GM18498 (cell line): ENCODE measurements around the gene MRPL18.
A peak's percentile ranks its signal among the peaks of the same experiment; 100 is the strongest.
"Not testable (repeated sequence)": the region's sequence is repeated elsewhere in the genome, so short reads cannot be mapped to it uniquely, and the experiment has no call there.

Experiments
- ATAC-seq: cut with Tn5 transposase; IDR thresholded peaks from one replicate; pipeline ENCODE4 v1.9.1; 2021; ENCODE audit warnings: mild to moderate bottlenecking, moderate library complexity; ENCODE audit not compliant: unreplicated experiment

Gene MRPL18

GRCh38 chr6:159815410-159815809, 25.1 kb downstream of the MRPL18 start:
- ATAC-seq = no peak

DNA sequence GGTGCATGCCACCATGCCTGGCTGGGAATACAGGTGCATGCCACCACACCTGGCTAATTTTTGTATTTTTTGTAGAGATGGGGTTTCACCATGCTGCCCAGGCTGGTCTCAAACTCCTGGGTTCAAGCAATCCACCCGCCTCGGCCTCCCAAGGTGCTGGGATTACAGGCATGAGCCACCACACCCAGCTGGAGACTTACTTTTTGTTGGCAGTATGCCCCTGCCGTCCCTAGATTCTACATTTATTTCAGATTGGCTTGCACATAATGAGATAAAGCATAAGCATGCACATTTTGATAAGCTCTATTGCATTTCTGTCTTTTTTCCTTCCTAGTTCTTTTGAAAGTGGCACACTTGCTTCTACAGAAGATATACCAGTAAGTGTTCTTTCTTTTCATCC, 26.5 kb downstream of the MRPL18 start:
- ATAC-seq = not testable (repeated sequence)

- no peak for ATAC-seq
Measured at GRCh38 chr6:159817951-159818739, 27.9 kb downstream of the MRPL18 start.

DNA sequence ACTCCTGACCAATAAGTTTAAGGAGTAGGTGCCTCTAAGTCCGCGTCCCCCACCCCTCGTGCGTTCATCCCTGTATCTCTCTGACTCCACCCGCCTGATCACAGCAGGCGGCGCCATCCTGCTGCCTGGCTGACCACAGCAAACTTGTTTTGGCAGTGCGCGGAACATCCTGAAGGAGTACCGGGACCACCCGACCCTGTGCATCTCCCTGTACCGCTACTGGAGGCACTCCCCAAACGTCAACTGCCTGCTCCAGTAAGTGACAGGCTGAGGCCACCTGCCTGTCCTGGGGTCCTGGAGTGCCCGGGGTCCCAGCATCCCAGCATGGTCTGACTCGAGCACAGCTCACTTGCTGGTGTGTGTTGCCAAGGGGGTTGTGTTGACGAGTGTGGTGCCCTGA, 28.8 kb downstream of the MRPL18 start:
- ATAC-seq = no peak

DNA sequence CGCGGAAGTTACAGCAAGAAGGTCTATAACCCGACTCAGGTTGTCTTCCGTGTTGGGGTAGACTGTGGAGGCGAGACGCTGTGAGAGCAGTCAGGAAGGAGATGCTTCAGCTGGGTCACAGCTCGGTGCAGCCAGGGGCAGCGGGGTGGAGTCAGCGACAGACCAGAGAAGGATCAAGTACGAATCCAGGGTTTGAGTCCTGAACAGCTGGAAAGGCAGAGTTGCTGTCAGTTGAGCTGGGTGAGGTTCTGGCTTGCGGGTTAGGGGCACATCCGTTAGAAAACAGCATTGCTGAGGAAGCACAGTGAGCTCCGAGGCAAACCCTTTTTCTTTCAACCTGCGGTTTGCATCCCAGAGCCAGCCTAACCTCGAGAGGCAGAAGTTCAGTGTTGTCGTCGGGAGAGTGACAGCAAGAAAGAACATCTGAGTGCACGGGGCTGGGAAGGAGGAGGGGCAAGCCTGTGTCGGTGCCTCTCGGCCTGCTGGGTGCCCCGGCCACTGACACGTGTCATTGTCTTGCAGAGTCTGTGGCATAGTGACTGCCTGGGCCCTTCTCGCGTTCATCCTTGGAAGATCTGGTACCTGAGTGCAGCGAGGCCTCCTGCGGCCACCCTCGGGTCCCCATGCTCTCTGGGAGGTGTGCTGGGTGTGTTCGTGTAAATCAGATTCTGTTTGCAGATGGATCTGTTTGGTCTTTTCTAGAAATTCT, 29.8 kb downstream of the MRPL18 start:
- ATAC-seq = peak; percentile 66

DNA sequence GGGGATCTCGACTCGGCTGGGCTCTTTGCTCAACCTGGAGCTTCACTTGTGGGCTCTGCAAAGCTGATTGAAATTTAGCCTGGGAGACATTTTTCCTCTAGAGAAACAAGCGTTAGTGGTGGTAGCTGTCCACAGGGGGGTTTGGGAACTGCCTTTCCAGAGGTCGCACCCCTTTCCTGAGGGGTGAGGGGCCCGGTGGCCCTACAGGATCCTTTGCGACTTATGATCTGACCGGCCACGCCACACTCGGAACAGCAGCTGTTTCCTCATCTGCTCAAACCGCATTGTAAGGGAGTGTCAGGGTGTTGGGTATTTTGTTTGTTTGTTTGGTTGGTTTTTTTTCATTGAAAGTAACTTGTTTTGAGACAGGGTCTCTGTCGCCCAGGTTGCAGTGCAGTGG, 30.9 kb downstream of the MRPL18 start:
- no peak for ATAC-seq

DNA sequence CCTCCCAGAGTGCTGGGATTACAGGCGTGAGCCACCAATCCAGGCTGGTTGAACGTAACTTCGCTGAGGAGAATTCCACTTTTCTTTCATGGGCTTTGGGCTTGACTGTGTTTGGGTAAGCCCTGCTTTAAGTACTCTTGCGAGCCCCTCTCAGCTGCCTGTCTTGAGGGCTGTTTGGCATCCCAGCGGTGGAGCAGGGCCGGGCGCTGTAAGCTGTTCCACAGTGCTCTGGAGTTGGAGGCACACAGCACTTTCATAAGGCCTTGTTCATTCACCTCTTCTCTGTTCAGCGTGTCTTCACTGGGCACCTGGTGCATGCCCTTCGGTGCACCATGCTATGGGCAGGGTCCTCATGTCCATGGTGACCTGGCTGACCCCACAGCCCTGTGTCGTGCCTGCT, 31.5 kb downstream of the MRPL18 start:
- no peak for ATAC-seq

DNA sequence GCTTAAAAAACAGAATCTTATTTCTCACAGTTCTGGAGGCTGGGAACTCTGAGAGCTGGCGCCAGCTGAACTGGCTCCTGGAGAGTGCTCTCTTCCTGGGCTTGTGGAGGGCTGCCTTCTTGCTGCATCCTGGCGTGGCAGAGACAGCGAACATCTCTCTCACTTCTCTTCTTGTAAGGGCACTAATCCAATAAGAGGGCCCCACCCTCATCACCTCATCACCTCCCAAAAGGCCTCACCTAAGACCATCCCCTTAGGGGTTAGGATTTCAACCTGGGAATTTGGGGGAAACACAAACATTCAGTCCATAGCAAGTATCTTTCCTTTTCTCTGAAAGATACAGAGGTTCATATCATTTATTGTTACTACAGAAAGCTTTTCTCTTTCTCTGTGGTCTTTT, 33.7 kb downstream of the MRPL18 start:
- no peak for ATAC-seq

DNA sequence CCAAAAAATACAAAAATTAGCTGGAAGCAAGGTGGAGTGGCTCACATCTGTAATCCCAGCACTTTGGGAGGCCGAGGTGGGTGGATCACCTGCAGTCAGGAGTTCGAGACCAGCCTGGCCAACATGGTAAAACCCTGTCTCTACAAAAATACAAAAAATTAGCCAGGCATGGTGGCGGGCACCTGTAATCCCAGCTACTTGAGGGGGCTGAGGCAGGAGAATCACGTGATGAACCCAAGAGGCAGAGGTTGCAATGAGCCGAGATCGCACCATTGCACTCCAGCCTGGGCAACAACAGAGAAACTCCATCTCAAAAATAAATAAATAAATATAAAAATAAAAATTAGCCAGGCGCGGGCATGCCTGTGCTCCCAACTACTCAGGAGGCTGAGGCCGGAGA, 34.4 kb downstream of the MRPL18 start:
- not testable (repeated sequence) for ATAC-seq

GRCh38 chr6:159826004-159826403, 35.7 kb downstream of the MRPL18 start:
- no peak for ATAC-seq

DNA sequence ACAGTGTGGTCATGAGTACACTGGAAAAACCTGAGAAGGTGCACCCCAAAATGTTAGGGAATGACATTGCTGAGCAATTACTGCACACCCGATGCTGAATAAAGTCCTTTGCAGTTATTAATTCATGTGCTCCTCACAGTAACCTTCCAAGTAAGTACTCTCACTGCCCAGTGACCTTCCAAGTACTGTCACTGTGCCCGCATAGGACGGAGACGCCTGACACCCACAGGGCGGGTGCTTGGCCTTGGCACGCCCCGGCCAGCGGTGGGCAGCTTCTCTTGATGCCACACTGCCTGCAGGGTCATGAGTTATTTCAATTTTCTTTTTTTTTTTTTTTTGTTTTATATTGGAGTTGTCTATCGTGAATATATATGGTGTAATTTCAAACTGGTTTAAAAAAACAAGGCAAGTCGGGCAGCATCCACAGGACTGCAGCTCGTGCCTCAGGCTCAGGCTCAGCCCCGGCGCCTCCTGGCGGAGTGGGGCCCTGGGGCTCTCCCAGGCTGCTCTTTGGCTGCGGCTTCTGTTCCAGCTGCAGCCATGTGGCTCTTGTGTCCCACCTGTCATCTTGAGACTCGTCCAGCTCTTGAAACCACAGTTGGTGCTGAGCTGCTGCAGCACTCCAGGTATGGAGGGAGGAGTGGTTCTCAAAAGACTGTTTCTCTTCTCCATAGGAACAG, 36.8 kb downstream of the MRPL18 start:
- no peak for ATAC-seq

- no peak for ATAC-seq
Measured at GRCh38 chr6:159828074-159828473, 37.8 kb downstream of the MRPL18 start.

DNA sequence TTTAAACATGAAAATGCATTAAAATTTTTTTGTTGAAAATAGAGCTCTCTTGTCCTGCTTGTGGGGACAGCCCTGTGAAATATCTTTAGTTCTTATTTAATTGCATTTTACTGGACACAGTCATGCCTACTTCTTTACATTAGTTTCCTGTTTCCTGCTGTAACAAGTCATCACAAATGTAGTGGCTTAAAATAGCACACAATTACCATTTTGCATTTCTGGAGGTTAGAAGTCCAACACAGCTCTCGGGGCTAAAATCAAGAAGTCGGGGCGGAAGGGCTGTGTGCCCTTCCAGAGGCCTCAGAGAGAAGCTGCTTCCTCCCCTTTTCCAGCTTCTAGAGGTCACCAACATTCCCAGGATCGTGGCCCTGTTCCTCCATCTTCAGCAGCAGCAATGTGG, 39.3 kb downstream of the MRPL18 start:
- ATAC-seq = no peak

GRCh38 chr6:159830501-159831372, 40.5 kb downstream of the MRPL18 start:
- ATAC-seq = no peak

- ATAC-seq = no peak
Measured at GRCh38 chr6:159831373-159831679, 41.1 kb downstream of the MRPL18 start.

DNA sequence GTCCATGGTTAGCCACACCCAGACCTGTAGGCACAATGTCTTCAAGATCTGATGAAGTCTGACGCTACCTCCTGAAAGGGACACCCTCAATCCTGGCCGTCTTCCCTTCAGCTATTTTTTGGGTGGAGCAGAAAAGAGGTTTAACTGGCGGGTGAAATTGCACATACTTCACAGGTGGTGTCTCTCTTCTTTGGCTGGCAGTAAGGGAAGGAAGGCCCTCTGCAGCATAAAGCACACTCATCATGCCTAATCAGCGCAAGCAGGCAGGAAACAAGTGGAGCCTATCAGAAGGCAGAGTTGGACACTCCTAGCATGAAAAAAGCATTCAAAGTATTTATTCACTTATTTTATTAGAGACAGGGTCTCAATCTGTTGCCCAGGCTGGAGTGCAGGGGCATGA, 42.7 kb downstream of the MRPL18 start:
- ATAC-seq = no peak

GRCh38 chr6:159833556-159833955, 43.3 kb downstream of the MRPL18 start:
- ATAC-seq = no peak

GRCh38 chr6:159833997-159834603, 43.8 kb downstream of the MRPL18 start:
- ATAC-seq = no peak

DNA sequence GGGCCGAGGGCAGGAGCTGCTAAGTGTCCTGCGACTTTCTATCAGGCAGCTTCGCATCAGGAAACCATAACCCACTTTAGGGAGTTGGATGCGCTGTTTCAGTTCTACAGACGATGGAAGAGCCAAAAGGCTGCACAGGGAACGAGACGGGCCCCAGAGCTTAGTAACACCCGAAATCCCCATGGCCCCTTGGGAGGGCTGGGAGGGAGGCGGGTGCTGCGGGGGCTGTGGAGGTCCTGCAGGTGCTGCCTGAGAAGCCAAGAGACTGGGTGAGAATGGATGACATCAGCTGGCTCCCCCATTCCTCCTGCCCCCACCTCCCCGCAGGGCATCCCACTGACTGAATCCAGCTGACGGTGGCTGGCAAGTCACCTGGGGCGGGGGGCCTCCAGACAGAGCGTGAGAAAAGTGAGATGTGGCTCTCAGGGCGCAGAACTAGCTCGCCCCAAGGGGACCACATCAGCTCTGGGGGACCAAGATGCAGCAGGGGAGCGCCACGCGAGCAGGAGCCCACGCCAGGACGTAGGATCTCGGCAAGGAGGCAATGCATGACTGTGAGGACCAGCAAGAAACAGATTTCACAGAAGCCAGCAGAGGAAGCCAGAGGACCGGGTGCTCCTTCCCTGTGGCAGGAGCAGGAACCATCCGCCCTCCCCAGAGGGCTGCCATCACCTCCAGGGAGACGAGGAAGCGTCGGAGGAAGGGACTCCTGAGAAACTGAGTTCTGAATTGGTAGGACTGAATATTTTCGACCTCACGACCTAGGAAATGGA, 46.6 kb downstream of the MRPL18 start:
- no peak for ATAC-seq

DNA sequence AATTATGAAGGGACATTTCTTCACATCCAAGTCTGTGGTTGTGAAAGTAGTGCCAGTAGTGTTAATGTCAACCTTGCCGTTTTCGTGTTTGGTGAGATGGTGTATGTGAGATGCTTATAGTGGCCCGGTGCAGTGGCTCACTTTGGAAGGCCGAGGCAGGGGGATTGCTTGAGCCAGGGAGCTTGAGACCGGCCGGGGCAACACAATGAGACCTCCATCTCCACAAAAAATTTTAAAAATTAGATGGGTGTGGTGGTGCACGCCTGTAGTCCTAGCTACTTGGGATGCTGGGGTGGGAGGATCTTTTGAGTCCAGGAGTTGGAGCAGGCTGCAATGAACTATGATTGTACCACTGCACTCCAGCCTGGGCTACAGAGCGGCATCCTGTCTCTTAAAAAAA, 47.2 kb downstream of the MRPL18 start:
- ATAC-seq = no peak
